DMS114 treated with DMSO at 0.1 percent for 48 hours (cell line): ENCODE data around the gene USPL1.

Experiments used
- DNase-seq: peaks from one replicate; lab custom pipeline; 2025; ENCODE audit not compliant: unreplicated experiment; lab: John Stamatoyannopoulos, UW

Gene USPL1

DNA sequence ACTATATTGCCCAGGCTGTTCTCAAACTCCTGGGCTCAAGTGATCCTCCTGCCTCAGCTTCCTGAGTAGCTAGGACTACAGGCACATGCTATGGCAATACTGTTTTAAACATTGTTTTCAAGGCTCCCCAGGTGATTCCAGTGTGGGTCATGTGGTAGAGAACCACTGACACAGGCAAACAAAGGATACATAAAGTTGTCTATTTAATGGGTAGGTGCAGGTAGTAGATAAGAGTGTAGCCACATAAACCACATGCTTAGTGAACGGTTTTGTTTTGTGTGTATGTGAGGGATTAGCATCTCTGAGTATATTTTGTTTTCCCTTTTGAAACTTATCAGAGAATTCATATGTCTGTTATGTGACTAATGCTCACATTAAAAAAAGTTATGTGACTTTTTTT is 36.7 kb downstream of the USPL1 start:
- DNase-seq, result no peak

DNA sequence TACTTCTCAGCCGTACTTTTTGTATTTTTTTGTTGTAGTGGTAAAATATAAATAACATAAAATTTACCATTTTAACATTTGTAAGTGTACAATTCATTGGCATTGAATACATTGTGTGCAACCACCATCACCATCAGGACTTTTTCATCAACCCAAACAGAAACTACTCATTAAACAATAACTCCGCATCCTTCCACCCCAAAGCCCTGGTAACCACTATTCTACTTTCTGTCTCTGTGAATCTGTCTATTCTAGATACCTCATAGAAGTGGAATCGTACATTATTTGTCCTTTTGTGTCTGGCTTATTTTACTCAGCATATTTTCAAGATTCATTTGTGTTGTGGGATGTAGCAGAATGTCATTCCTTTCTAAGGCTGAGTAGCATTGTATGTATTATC is 38.5 kb downstream of the USPL1 start:
- no peak for DNase-seq

DNA sequence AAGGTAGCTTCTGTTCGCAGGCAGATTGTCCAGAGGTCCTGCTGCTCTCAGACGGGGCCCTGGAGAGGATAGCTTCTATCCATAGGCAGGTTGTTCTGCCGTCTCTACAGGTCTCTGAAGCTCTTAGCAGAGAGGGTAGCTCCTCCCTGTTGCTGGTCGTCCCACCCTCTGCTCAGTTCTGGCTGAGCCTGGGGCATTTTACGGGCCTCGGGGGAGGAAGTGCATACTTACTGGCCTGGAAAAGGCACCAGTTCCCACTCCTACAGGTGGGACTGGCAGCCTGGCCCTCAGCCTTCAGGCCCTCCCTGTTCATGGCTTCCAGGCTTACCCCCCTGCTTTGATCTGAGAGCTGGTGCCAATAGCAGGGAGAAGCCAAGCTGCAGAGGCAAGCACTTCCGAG is 42.3 kb downstream of the USPL1 start:
- no peak for DNase-seq

DNA sequence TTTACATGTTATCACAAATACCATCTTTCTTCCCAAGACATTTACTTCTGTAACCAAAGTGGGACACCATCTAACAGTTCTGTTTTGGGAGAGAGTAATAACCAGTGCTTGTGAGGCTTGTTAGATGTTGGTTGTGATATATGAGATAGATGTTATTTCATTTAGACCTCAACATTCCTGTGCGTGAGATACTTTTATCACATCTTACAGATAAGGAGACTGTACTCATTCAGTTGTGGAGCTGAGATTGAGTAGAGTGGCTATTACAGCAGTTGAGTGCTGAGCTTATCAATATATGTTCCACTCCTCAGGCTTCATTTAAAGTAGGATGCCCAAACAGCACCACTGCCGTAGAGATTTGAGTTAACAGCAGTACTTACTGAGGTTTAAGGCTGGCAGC is 43.1 kb downstream of the USPL1 start:
- no peak for DNase-seq

DNA sequence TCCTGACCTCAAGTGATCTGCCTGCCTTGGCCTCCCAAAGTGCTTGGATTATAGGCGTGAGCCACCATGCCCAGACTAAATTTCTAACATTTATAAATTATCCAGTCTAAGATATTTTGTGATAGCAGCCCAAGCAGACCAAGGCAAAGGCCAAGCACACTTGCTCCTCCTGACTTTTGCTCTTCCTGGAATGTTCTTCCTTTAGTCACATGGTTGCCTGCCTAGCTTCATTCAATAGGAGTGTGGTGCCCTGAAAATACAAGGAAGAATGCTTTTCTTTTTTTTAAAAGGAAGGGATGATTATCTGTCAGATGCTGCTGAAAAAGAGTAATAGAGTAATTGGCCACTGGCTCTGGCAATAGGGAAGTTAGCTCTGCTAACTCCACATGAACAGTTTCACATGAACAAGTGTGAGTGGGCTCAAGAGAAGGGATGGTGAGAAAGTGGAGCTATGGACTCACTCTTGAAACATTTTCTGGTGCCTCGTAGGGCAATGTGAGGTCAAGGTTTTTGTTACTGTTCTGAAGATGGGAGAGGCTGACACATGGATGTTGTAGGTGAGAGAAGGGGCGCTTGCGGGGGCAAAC is 47.1 kb downstream of the USPL1 start:
- DNase-seq, result no peak

DNA sequence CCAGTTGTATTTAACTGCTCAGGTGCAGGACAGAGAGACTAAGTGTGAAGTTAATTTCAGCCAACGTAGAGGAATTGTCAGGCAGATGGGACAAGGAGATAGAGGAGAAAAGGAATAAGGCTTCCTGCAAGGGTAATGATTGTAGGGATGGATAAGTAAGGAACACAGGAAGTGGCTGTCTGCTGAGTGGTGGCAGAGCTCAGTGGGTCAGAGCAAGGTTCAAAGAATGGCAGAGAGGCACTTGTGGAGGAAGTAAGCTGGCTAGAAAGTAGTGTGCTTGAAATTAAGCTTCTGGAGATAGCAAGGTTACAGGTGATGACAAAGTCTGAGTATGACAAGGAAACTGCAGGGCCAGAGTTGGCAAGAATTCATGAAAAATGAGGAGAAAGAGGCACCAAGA is 47.9 kb downstream of the USPL1 start:
- DNase-seq, result no peak

DNA sequence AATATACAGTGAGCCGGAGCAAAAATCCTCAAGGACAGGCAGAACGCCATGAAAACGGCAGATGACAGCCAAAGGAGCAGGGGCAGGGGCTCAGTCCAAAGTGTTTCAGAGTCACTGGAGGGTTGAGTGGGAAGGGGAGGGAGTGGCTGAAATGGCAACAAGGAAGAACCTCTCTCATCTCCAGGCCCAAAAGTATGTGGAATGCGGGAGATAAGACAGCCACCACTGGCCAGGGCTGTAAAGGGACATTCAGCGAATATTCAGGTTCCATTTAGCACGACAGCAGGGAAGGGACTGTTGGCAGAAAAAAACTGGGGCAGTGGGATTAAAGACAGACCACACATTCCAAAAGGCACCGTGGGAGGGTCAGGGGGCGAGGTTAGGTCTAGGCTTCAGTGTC is 48.4 kb downstream of the USPL1 start:
- no peak for DNase-seq

DNA sequence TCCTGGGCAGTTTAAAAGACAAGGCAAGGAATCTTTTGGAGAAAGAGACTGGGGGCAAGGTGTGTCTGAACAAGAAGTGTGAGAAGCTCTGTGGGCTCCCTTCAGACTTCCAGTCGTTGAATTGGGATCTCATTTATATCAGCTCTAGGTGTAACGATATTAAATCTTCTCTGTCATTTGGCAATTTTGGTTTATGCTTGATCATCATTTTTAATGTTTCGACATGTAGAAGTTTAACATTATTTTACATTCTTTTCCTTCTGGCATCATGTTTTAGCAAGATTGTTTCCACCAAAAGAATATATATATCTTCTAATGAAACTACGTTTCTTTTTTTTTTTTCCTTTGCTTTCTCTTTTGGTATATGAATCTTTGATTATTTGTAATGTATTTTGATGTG is 49.3 kb downstream of the USPL1 start:
- DNase-seq, result no peak

DNA sequence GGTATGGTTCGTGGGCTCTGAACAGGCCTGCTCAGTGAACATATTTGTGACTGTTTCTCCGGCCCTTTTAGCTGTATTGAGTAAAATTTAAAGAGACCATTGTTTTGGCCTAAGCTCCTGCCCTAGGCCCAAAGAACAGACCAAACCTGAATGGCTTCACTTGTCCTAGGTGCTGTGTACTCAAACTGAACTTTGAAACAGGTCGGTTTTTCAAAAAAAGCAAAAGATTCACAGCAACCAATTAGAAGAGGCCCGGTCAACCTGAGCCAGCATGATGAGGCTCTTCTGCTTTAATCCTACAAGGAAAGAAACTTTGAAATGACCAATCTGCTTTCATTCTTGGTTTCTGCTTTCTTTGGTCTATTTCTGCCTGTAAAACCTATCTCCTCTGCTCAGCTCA is 50.6 kb downstream of the USPL1 start:
- DNase-seq, result no peak

DNA sequence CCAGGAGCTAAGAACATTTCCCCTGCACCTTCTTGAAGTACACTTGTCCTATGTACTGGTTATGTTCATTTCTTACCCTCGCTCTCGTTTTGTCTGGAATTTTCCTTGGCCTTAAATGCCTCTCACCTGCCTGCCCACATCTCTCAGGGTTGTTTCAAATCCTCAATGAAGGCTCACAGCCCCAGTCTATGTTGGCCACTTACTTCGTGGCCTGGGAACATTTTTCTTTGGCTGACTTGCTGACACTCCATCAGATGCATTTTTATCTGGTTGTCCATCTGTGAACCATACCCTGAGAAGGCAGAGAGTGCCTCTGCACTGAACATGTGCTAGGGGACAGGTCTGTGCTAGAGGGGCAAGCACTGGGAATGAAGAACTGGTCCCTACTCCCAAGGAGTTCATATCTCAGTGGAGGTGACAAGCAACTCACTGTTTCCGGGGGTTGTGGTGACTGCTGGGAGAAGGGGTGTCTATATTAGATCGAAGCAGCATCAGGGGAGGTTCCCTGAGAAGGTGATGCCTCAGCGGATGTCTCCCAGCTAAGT is 53.6 kb downstream of the USPL1 start:
- no peak for DNase-seq

DNA sequence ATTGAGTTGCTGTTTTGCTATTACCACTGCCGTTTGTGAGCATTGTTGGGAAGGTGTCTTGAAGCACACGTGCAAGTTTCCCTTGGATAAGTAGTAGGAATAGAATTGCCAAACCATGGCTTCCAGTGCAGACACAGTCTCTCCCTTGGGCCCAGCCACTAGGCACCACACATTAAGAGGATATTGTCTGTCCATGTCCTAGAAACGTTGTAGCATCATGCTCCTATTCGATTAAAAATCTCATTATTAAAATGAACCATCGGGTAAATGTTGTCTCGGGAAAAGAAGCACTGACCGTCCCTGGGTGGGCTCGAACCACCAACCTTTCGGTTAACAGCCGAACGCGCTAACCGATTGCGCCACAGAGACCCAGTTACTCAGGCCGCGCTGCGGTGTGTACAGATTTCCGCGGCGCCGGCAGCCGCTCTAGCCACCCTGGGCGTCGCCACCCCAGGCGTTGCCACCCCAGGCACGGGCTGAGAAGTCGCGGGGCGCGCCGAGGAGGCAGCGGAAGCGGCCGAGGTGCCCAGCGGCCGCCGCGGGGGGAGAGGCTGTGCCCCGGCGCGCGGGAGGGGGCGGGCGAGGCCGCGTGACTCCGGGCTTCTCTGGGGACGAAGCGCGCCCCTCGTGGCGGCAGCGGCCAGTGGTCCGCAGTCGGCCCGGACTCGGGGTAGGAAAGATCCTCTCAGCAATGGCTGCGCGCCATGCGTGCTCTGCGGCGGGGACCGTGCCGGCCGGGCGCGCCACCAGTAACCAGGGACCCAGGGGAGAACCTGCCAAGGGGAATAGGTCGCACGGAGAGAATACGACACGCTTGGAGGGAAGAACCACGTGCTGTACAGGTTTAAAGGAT is 56.2 kb downstream of the USPL1 start:
- peak; percentile 41 for DNase-seq

DNA sequence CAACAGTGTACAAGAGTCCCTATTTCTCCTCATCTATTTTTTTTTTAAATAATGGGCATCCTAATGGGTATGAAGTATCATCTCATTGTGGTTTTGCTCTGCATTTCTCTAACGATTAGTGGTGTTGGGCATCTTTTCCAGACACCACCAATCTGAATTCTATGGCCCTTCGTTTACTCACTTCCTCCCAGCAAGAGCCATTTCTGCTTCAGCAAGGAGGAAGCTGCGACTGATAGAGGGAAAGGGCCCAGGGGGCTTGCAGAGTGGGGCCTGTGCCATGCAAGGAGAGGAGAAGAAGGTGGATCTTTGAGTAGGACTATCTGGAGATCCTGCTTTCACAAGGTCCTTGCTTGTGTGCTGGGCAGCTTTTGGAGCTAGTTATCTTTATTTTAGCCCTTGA is 58.0 kb downstream of the USPL1 start:
- DNase-seq, result no peak

DNA sequence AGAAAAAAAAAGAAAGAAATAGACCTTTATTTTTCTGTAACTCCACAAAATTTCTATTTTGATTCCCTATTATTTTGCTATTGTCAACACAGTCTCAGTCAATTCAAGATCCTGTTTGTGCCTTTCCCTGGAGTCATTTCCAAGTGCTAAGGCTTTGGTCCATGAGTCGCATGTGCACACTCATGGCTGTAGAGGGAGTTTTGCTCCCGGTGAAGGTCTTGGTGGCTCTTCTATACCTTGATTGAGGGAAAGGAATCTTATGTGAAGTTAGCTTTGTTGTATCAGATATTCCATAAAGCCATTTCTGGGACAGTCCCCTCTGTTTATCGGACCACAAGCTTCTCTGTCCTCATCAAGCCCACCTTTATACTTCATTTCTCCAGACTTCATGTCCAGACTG is 59.0 kb downstream of the USPL1 start:
- no peak for DNase-seq

DNA sequence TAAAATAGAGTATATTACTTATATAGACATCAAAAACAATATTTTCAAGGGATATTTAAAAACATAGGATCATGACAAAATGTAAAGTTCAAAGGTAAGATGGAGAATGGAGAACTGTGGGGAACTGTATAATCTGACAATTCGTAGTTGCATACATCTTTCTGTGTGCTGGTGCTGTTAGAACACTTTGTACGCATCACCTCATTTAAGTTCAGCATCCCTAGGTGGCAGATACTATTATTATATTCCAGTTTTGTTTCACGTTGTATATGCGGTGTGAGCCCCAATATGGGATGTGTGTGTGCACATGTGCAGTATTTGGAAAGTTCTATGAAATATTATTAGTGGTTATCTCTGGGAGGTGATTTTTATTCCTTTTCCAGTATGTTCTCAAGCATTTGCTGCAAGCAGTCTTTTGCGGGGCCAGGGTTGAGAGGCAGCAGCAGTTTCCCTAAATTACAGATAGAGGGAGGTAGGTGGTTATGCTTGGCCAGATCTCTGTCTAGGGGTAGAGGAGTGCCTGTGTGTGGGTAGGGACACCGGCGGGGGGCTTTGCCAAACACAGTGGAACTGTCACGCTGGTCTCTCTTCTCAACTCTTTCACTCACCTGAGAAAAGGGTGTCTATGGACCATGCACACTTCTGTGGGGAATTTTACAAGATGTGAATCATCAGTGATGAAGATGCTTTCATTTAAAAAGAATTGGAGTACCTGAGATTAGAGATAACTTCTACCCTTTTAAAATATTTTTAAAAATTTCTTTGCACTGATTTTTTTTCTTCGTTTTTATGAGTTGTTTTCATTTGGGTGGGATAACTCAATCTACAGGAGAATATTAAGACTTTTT is 62.0 kb downstream of the USPL1 start:
- DNase-seq, result peak; percentile 8

DNA sequence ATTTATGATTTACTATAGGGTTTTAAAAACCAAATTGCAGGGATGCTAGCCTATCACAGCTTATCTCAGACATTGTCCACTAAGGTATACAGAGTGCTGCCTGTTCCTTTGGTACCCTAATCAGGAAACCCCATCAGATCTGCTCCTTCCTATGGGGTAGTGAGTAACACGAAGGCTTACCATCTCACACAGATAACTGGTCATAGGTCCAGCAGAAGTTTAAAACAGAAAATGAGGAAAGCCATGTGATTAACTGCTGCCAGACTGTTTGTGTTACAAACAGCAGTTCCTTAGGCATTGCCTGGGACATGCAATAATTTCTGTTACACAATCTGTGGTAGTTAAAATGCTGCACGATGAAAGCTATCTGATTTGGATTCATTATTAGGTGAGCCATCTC is 64.1 kb downstream of the USPL1 start:
- no peak for DNase-seq

DNA sequence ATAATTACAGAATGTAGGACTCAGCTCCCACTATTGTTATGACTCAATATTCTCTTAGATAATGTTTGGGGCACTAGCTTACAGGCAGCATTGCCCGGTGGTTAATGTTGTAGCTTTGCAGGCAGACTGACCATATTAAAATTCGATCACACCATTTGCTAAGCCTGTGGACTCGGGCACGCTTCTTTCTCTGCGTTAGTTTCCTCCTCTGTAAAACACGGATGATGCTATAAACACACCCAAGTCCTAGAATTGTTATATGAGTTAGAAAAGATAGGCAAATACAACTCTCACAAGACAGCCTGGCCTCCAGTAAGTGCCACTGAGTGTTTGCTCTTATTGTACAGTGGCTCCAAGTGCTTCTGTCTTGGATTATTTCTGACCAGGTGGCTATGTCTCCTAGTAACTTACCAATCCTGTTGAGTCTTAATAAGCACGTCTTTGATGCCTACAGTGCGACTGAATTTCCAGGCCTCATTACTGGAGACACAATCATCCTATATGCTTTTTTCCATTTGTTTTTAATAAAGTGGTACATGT is 67.7 kb downstream of the USPL1 start:
- DNase-seq, result no peak

DNA sequence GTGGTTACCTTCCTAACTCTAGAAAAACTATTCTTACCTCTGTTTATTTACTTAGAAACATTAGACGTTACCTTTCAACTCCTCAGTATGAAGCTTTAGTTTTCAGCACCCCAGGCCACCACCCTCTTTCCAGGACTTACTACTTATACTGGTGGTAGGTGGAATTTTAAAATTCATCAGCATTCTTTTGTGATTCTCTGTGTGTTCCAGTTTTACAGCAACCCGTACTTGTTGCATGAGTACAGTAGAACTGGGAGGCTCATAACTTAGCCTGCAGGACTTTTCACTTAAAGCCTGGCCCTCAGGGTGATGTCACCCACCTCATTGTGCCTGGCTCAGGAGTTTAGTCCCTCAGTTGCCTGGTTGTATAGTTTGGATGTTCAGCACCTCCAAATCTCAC is 68.3 kb downstream of the USPL1 start:
- no peak for DNase-seq

DNA sequence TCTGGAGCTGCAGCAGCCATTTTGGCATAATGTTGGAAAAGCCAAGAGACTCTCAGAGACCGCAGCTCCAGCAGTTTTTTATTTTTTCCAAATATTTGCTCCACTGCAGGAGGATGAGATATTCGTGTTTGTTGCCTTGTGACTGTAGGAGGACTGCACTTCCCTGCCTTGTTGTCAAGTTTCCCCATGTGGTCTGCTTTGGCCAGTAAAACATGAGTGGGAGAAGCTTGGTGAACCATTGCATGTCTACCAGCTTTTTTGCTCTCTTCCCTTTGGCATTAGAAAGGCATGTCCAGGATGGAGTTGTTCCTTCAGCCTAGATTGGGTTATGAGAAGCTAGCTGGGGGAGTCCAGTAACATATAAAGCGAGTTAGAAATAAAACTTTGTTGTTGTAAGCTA is 69.9 kb downstream of the USPL1 start:
- DNase-seq, result no peak

DNA sequence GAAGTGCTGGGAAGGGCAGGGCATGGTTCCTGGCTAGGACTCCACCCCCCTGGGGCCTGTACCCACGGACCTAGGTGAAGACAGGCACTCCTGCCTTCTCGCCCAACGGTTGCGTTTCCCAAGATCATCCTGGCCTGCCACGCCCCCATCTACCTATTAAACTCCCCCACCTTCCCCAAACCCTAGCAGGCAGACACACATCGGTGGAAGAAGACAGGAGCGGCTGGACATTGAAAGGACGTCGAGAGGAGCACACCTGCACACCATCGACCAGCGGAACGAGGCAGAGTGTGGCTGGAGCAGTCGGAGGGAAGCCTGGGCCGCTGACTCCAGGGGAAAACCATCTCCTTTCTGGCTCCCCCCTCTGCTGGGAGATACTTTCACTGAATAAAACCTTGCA is 72.0 kb downstream of the USPL1 start:
- DNase-seq, result no peak

DNA sequence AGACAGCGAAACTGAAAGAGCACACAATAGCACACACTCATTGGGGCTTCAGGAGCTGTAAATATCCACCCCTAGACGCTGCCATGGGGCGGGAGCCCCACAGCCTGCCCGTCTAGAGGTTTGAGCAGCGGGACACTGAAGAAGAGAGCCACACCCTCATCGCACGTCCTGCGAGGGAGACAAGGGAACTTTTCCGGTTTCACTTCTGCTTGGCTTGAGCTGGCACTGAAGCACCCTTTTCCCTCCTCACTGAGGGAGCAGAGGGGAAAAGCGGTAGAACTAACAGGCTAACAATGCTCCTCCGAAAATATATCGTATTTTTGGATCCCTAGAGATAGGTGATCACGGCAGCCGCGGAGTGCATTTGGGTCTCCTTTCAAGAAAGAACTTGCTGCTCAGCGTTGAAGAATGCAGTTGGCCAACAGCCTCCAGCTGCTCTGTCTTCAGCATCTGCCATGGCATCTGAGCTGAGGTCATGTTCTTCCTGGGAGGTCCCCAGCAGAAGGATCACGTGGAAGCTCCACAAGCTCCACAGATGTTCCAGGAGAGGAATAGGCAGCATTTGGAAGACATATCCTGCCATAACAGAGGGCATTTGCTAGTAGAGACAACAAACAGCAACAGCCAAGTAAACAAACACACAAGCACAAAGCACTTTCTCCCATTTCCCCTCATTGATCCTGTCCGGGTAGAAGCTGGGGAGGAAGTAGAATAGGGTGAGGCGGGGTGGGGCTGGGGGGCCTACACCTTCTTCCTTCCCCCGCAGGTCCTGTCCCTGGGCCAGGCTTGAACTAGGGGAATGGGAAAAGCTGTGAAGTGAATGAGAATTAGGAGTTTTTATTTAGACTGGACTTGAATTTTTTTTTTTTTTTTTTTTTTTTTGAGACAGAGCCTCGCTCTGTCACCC is 72.8 kb downstream of the USPL1 start:
- no peak for DNase-seq
